Hepatocyte (in vitro differentiated cells): ENCODE measurements around the gene PBX3. TPM values are rescaled to one million over a fixed set of nuclear protein-coding genes. Genes with fewer than 3 reads are reported as not detected.
A peak's percentile ranks its signal among the peaks of the same experiment; 100 is the strongest.

Experiments used
- DNase-seq: peaks from one replicate; pipeline ENCODE4 v3.0.0-alpha.2; 2016; ENCODE audit warnings: low spot score
- H2AFZ ChIP-seq: fragments of 200-600 bp; sonication (generic); 2 replicates; pipeline ENCODE4 v1.6.0; 2016; ENCODE audit warnings: antibody characterized with exemption, mild to moderate bottlenecking
- H3K27ac ChIP-seq: fragments of 200-600 bp; sonication (generic); 2 replicates; pipeline ENCODE4 v1.5.1; 2016; ENCODE audit warnings: mild to moderate bottlenecking
- H3K27me3 ChIP-seq: fragments of 200-600 bp; sonication (generic); 2 replicates; pipeline ENCODE4 v1.6.1; 2016
- H3K36me3 ChIP-seq: fragments of 200-600 bp; sonication (generic); replicated peaks from 2 replicates; pipeline ENCODE4 v1.5.1; 2016; ENCODE audit warnings: low read depth; ENCODE audit not compliant: insufficient read depth
- H3K4me1 ChIP-seq: fragments of 200-600 bp; sonication (generic); 2 replicates; pipeline ENCODE4 v1.5.1; 2016; ENCODE audit warnings: mild to moderate bottlenecking, moderate library complexity; ENCODE audit not compliant: insufficient read depth
- H3K4me2 ChIP-seq: fragments of 200-600 bp; sonication (generic); 2 replicates; pipeline ENCODE4 v1.6.0; 2016
- H3K4me3 ChIP-seq: fragments of 200-600 bp; sonication (generic); 2 replicates; pipeline ENCODE4 v1.5.1; 2016; ENCODE audit warnings: mild to moderate bottlenecking
- H3K79me2 ChIP-seq: fragments of 200-600 bp; sonication (generic); 2 replicates; pipeline ENCODE4 v1.6.0; 2017; ENCODE audit warnings: mild to moderate bottlenecking
- H3K9me2 ChIP-seq: fragments of 200-600 bp; sonication (generic); replicated peaks from 2 replicates; pipeline ENCODE4 v1.6.0; 2017; ENCODE audit warnings: mild to moderate bottlenecking; ENCODE audit not compliant: insufficient read depth
- H3K9me3 ChIP-seq: fragments of 200-600 bp; sonication (generic); 2 replicates; pipeline ENCODE4 v1.5.1; 2016; ENCODE audit warnings: low read depth, mild to moderate bottlenecking
- H4K20me1 ChIP-seq: fragments of 200-600 bp; sonication (generic); 2 replicates; pipeline ENCODE4 v1.6.0; 2016; ENCODE audit warnings: mild to moderate bottlenecking; ENCODE audit not compliant: insufficient read depth, poor library complexity, severe bottlenecking
- CTCF ChIP-seq: fragments of 200-600 bp; sonication (generic); IDR thresholded peaks from 2 replicates; pipeline ENCODE4 v1.5.1; 2016; ENCODE audit warnings: antibody characterized with exemption, mild to moderate bottlenecking; ENCODE audit not compliant: poor library complexity
- EZH2 ChIP-seq: fragments of 200-600 bp; sonication (generic); IDR thresholded peaks from 2 replicates; pipeline ENCODE4 v1.6.1; 2016; ENCODE audit warnings: antibody characterized with exemption, mild to moderate bottlenecking, borderline replicate concordance
- EZH2phosphoT487 ChIP-seq: fragments of 200-600 bp; sonication (generic); IDR thresholded peaks from one replicate; pipeline ENCODE4 v1.6.1; 2018; ENCODE audit warnings: antibody characterized with exemption, mild to moderate bottlenecking, low read depth, moderate library complexity; ENCODE audit not compliant: unreplicated experiment, severe bottlenecking
- WGBS: methylation state at CpG from one replicate; pipeline ENCODE4 v1.1.6; 2016; ENCODE audit warnings: low lambda C conversion rate; ENCODE audit errors: missing lambda C conversion rate; 5-methylcytosine and 5-hydroxymethylcytosine counted together
- polyA plus RNA-seq: library from polyadenylated mRNA; unstranded; fragments of >200 nt; fragmentation: Nextera tagmentation; extraction: Ambion mirVana; gene quantifications from 2 replicates; pipeline ENCODE4 v1.2.1, GENCODE V29; 2016
- total RNA-seq: library from RNA; depleted of rRNA; stranded (reverse); fragments of >200 nt; gene quantifications from 2 replicates; pipeline ENCODE4 v1.2.3, GENCODE V29; 2014

PBX3 gene
- total and polyA plus RNA-seq, 2 experiments from 2014 or later: 15.9 to 23.3 TPM

GRCh38 chr9:125931211-125931610 lies 184.0 kb downstream of the PBX3 start:
- no peaks in the 10 kb centered on the region for H3K9me3 ChIP-seq
- no peak overlapping the region for H2AFZ ChIP-seq
- no peaks in the 10 kb centered on the region for H3K79me2 ChIP-seq
- no peaks in the 10 kb centered on the region for H3K36me3 ChIP-seq
- no peak for DNase-seq
- H3K4me1 ChIP-seq: no peaks in the 10 kb centered on the region
- H4K20me1 ChIP-seq: no peaks in the 10 kb centered on the region
- H3K27ac ChIP-seq: no peak overlapping the region
- no peaks in the 10 kb centered on the region for H3K27me3 ChIP-seq
- TF ChIP-seq EZH2phosphoT487 (no peak), CTCF (no peak), EZH2 (no peak)
- H3K4me3 ChIP-seq: no peak overlapping the region
- 95% methylated on average over 4 of the region's 4 CpGs for WGBS
- H3K4me2 ChIP-seq: no peak overlapping the region
- no peaks in the 10 kb centered on the region for H3K9me2 ChIP-seq

- no peak overlapping the region for H2AFZ ChIP-seq
- no peak for TF ChIP-seq EZH2phosphoT487
- TF ChIP-seq EZH2: no peak
- TF ChIP-seq CTCF: no peak
- no peaks in the 10 kb centered on the region for H3K27me3 ChIP-seq
- no peaks in the 10 kb centered on the region for H3K79me2 ChIP-seq
- H3K4me2 ChIP-seq: no peak overlapping the region
- no peak overlapping the region for H3K4me3 ChIP-seq
- no peaks in the 10 kb centered on the region for H3K9me2 ChIP-seq
- H3K9me3 ChIP-seq: no peaks in the 10 kb centered on the region
- WGBS: 74% methylated on average over 5 of the region's 5 CpGs
- no peak overlapping the region for H3K27ac ChIP-seq
- H3K36me3 ChIP-seq: no peaks in the 10 kb centered on the region
- no peaks in the 10 kb centered on the region for H3K4me1 ChIP-seq
- peak; percentile 71 for DNase-seq
- H4K20me1 ChIP-seq: no peaks in the 10 kb centered on the region
Measured at GRCh38 chr9:125932012-125932411, 184.8 kb downstream of the PBX3 start.

- Histone ChIP-seq H3K36me3 (no peaks in the 10 kb centered on the region), H3K79me2 (no peaks in the 10 kb centered on the region), H3K27ac (no peak overlapping the region), H3K4me1 (no peaks in the 10 kb centered on the region), H3K27me3 (no peaks in the 10 kb centered on the region), H3K4me2 (no peak overlapping the region), H2AFZ (no peak overlapping the region), H3K9me3 (no peaks in the 10 kb centered on the region), H4K20me1 (no peaks in the 10 kb centered on the region), H3K9me2 (no peaks in the 10 kb centered on the region), H3K4me3 (no peak overlapping the region)
- TF ChIP-seq EZH2: no peak
- no peak for TF ChIP-seq EZH2phosphoT487
- no peak for TF ChIP-seq CTCF
- DNase-seq: no peak
- WGBS: 95% methylated on average over 5 of the region's 5 CpGs
Measured at GRCh38 chr9:125932746-125933455, 185.7 kb downstream of the PBX3 start.
